GM23248 (cell line): Measurements from ENCODE around the gene MRTFA. TPM values are rescaled to one million over a fixed set of nuclear protein-coding genes. Genes with fewer than 3 reads are reported as not detected.
"Not testable (repeated sequence)": the region's sequence is repeated elsewhere in the genome, so short reads cannot be mapped to it uniquely, and the experiment has no call there.

Experiments used
- DNase-seq: peaks from one replicate; pipeline ENCODE4 v3.0.0-alpha.2; 2015
- H2AFZ ChIP-seq: fragments of 200-600 bp; sonication (generic); 2 replicates; pipeline ENCODE4 v1.6.1; 2016; ENCODE audit warnings: antibody characterized with exemption
- H3F3A ChIP-seq: fragments of 200-600 bp; sonication (generic); 2 replicates; pipeline ENCODE4 v1.6.1; 2016; ENCODE audit warnings: mild to moderate bottlenecking, antibody characterized with exemption, mixed run types; ENCODE audit not compliant: insufficient read depth
- H3K27ac ChIP-seq: fragments of 200-600 bp; sonication (generic); 2 replicates; pipeline ENCODE4 v1.5.1; 2016; ENCODE audit warnings: mild to moderate bottlenecking
- H3K27me3 ChIP-seq: fragments of 200-600 bp; sonication (generic); replicated peaks from 2 replicates; pipeline ENCODE4 v1.6.1; 2016; ENCODE audit warnings: mild to moderate bottlenecking; ENCODE audit not compliant: insufficient read depth
- H3K36me3 ChIP-seq: fragments of 200-600 bp; sonication (generic); 2 replicates; pipeline ENCODE4 v1.6.1; 2016; ENCODE audit warnings: low read depth, mild to moderate bottlenecking
- H3K4me1 ChIP-seq: fragments of 200-600 bp; sonication (generic); 2 replicates; pipeline ENCODE4 v1.6.1; 2016; ENCODE audit warnings: mild to moderate bottlenecking; ENCODE audit not compliant: insufficient read depth
- H3K4me2 ChIP-seq: fragments of 200-600 bp; sonication (generic); one replicate; pipeline ENCODE4 v1.6.1; 2016; ENCODE audit warnings: mild to moderate bottlenecking; ENCODE audit not compliant: unreplicated experiment
- H3K4me3 ChIP-seq: fragments of 200-600 bp; sonication (generic); 2 replicates; pipeline ENCODE4 v1.5.1; 2016; ENCODE audit warnings: mild to moderate bottlenecking
- H3K79me2 ChIP-seq: fragments of 200-600 bp; sonication (generic); 2 replicates; pipeline ENCODE4 v1.6.1; 2016; ENCODE audit warnings: mild to moderate bottlenecking; ENCODE audit not compliant: insufficient read depth
- H3K9ac ChIP-seq: fragments of 200-600 bp; sonication (generic); 2 replicates; pipeline ENCODE4 v1.6.1; 2016; ENCODE audit warnings: mild to moderate bottlenecking
- H3K9me2 ChIP-seq: fragments of 200-600 bp; sonication (generic); 2 replicates; pipeline ENCODE4 v1.6.1; 2016; ENCODE audit warnings: mixed run types, mild to moderate bottlenecking, moderate library complexity; ENCODE audit not compliant: insufficient read depth
- H3K9me3 ChIP-seq: fragments of 200-600 bp; sonication (generic); one replicate; pipeline ENCODE4 v1.6.1; 2017; ENCODE audit warnings: low read depth
- H4K20me1 ChIP-seq: fragments of 200-600 bp; sonication (generic); 2 replicates; pipeline ENCODE4 v1.6.0; 2016; ENCODE audit not compliant: insufficient read depth
- EZH2 ChIP-seq: fragments of 200-600 bp; sonication (generic); IDR thresholded peaks from 2 replicates; pipeline ENCODE4 v1.6.1; 2018; ENCODE audit warnings: antibody characterized with exemption, mild to moderate bottlenecking; ENCODE audit not compliant: insufficient read depth, poor library complexity, severe bottlenecking
- EZH2phosphoT487 ChIP-seq: fragments of 200-600 bp; sonication (generic); IDR thresholded peaks from 2 replicates; pipeline ENCODE4 v1.6.1; 2018; ENCODE audit warnings: antibody characterized with exemption, moderate library complexity, mild to moderate bottlenecking, low read depth; ENCODE audit not compliant: insufficient read depth
- WGBS, 2 experiments: methylation state at CpG; one replicate each; pipeline ENCODE4 v1.1.6; 2015 to 2017; ENCODE audit warnings: low lambda C conversion rate in 2 of 2, low coverage in 1 of 2; ENCODE audit errors: missing lambda C conversion rate in 2 of 2; 5-methylcytosine and 5-hydroxymethylcytosine counted together
- in situ Hi-C: fragments of 300-500 bp; cut with MboI; formaldehyde crosslinking; loops from 2 replicates; pipeline ENCODE4 v1.15.0; 2020
- polyA plus RNA-seq: library from polyadenylated mRNA; unstranded; fragments of >200 nt; fragmentation: Nextera tagmentation; extraction: Ambion mirVana; gene quantifications from 2 replicates; pipeline ENCODE4 v1.2.1, GENCODE V29; 2016
- total RNA-seq: library from RNA; depleted of rRNA; stranded (reverse); fragments of >200 nt; shearing (Covaris generic); gene quantifications from 2 replicates; pipeline ENCODE4 v1.2.3, GENCODE V29; 2014

Gene MRTFA
- total and polyA plus RNA-seq, 2 experiments from 2014 or later, result 24.2 to 49.2 TPM

DNA sequence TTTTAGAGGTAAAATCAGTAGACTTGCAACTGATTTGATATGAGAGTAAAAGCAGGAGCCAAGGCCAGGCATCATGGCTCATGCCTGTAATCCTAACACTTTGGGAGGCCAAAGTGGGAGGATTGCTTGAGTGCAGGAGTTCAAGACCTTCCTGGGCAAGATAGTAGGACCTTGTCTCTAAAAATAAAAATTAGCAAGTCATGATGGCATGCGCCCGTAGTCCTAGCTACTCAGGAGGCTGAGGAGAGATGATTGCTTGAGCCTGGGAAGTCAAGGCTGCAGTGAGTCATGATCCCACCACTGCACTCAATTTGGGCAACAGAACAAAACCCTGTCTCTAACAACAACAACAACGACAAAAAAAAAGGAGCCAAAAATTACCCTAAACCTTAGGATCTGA is 252.6 kb downstream of the MRTFA start:
- 72 to 73% methylated on average over 3 of the region's 3 CpGs for WGBS, 2 experiments
- in situ Hi-C loops, result no loop called here
- no peaks in the 10 kb centered on the region for H3K9me3 ChIP-seq

GRCh38 chr22:40381461-40381860 is 255.1 kb downstream of the MRTFA start:
- WGBS, 2 experiments, result 96 to 100% methylated on average over 3 of the region's 3 CpGs
- no peak overlapping the region for H3K4me3 ChIP-seq
- H3K9me2 ChIP-seq, result no peaks in the 10 kb centered on the region
- H3K4me2 ChIP-seq, result no peak overlapping the region
- no peak overlapping the region for H2AFZ ChIP-seq
- peaks cover 100% of the 10 kb centered on the region for H3K79me2 ChIP-seq
- H3K27ac ChIP-seq, result no peak overlapping the region
- in situ Hi-C loops, result no loop called here
- H3K36me3 ChIP-seq, result no peaks in the 10 kb centered on the region
- 0 out of 2 replicates have a peak, but pooled peaks cover 3% of the 10 kb centered on the region for H3F3A ChIP-seq
- no peaks in the 10 kb centered on the region for H3K9me3 ChIP-seq
- no peaks in the 10 kb centered on the region for H3K27me3 ChIP-seq
- H3K9ac ChIP-seq, result no peak overlapping the region
- H4K20me1 ChIP-seq, result no peaks in the 10 kb centered on the region; the same call in 1 of the 2 replicates
- no peak for DNase-seq
- peaks cover 10% of the 10 kb centered on the region for H3K4me1 ChIP-seq
- TF ChIP-seq EZH2, result no peak
- no peak for TF ChIP-seq EZH2phosphoT487

More for the DNA sequence above, 252.6 kb downstream of the MRTFA start:
- peak; percentile 68 for DNase-seq
- Histone ChIP-seq H3K9me2 (no peaks in the 10 kb centered on the region), H3K4me2 (no peak overlapping the region), H3K27ac (peak overlapping the region; percentile 65), H3F3A (0 out of 2 replicates have a peak, but pooled peaks cover 3% of the 10 kb centered on the region), H3K36me3 (no peaks in the 10 kb centered on the region), H3K4me3 (no peak overlapping the region), H3K4me1 (peaks cover 10% of the 10 kb centered on the region), H3K79me2 (peaks cover 98% of the 10 kb centered on the region), H4K20me1 (no peaks in the 10 kb centered on the region; the same call in 1 of the 2 replicates), H2AFZ (no peak overlapping the region), H3K9ac (no peak overlapping the region), H3K27me3 (no peaks in the 10 kb centered on the region)
- TF ChIP-seq EZH2phosphoT487, result no peak
- no peak for TF ChIP-seq EZH2

GRCh38 chr22:40378448-40378847 is 258.1 kb downstream of the MRTFA start:
- H2AFZ ChIP-seq, H3K9me2 ChIP-seq, H3K27me3 ChIP-seq, H3K4me2 ChIP-seq, H3K4me3 ChIP-seq, H3K9ac ChIP-seq, H3K36me3 ChIP-seq, DNase-seq, H3K9me3 ChIP-seq, H3F3A ChIP-seq, H3K27ac ChIP-seq, H4K20me1 ChIP-seq, H3K4me1 ChIP-seq, in situ Hi-C loops: not testable (repeated sequence)
- 95 to 98% methylated on average over 11 of the region's 11 CpGs for WGBS, 2 experiments
- H3K79me2 ChIP-seq, result peaks cover 99% of the 10 kb centered on the region

GRCh38 chr22:40377931-40378330 is 258.6 kb downstream of the MRTFA start:
- in situ Hi-C loops, result no loop called here

GRCh38 chr22:40376149-40376548 is 260.4 kb downstream of the MRTFA start:
- Histone ChIP-seq H2AFZ (no peak overlapping the region), H3K9ac (no peak overlapping the region), H3K27ac (no peak overlapping the region), H3K36me3 (no peaks in the 10 kb centered on the region), H3K4me1 (no peaks in the 10 kb centered on the region), H3K9me2 (no peaks in the 10 kb centered on the region), H3K9me3 (no peaks in the 10 kb centered on the region), H3K4me3 (no peak overlapping the region), H3K27me3 (no peaks in the 10 kb centered on the region), H3K79me2 (peaks cover 99% of the 10 kb centered on the region), H3K4me2 (no peak overlapping the region), H3F3A (0 out of 2 replicates have a peak, but pooled peaks cover 4% of the 10 kb centered on the region), H4K20me1 (no peaks in the 10 kb centered on the region)
- in situ Hi-C loops, result no loop called here
- whole genome bisulfite sequencing, 2 experiments, result 81 to 86% methylated on average over 5 of the region's 5 CpGs
- no peak for DNase-seq
- no peak for TF ChIP-seq EZH2phosphoT487
- TF ChIP-seq EZH2, result no peak

More at GRCh38 chr22:40377931-40378330, 258.6 kb downstream of the MRTFA start:
- DNase-seq, result peak; percentile 2
- no peak overlapping the region for H3K27ac ChIP-seq
- H3K79me2 ChIP-seq, result peaks cover 99% of the 10 kb centered on the region
- no peaks in the 10 kb centered on the region for H3K36me3 ChIP-seq
- TF ChIP-seq EZH2, result no peak
- no peak for TF ChIP-seq EZH2phosphoT487
- H3K27me3 ChIP-seq, result no peaks in the 10 kb centered on the region
- H4K20me1 ChIP-seq, result no peaks in the 10 kb centered on the region
- no peak overlapping the region for H3K4me2 ChIP-seq
- no peaks in the 10 kb centered on the region for H3F3A ChIP-seq
- no peaks in the 10 kb centered on the region for H3K9me2 ChIP-seq
- 98 to 100% methylated on average over 2 of the region's 2 CpGs for WGBS, 2 experiments
- H3K9ac ChIP-seq, result no peak overlapping the region
- H2AFZ ChIP-seq, result no peak overlapping the region
- H3K4me1 ChIP-seq, result no peaks in the 10 kb centered on the region
- no peak overlapping the region for H3K4me3 ChIP-seq
- H3K9me3 ChIP-seq, result no peaks in the 10 kb centered on the region
